Fibroblast of skin of left quadriceps (primary cell): Measurements from ENCODE around the gene C2orf69.

Experiments
- DNase-seq, 2 experiments: peaks; one replicate each; pipeline ENCODE4 v3.0.0-alpha.2; 2013; ENCODE audit warnings: low read depth in 2 of 2

C2orf69 gene

DNA sequence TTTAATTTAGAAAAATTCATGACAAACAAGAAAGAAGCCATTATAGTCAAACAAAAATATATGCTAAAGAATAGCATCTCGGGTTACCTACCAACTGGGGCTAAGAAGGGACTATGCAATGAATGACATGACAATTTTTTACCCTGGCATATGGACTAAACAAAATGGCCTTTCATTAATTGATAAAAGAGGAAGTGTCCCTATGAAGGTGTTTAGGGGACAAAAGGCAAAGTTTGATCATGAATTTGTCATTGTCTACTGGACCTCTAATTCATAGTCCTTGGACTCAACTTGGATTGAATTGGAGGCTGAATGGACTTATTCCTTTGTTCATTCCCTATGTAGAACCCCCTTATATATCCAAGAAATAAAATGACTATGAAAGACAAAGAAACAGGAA is 57.0 kb downstream of the C2orf69 start:
- no peak for DNase-seq

DNA sequence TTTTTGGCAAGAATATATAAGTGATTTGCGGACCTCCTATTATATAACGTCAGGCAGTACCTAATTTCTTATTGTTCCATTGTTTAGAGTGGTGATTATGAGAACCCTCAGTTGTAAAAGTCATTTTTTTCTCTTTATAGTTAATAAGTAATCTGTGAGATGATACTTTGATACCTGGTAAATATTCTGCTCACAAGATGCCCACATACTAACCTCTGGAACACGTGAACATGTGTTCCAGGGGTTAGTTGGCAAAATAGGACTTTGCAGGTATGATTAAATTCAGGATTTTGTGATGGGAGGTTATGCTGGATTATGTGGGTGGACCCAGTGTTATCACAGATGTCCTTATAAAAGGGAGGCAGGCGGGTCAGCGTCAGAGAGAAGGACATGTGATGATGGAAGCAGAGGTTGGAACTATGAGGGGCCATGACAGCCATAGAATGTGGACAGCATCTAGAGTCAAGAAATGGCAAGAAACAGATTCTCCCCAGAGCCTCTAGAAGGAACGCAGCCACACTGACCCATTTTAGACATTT is 61.1 kb downstream of the C2orf69 start:
- DNase-seq, result no peak

DNA sequence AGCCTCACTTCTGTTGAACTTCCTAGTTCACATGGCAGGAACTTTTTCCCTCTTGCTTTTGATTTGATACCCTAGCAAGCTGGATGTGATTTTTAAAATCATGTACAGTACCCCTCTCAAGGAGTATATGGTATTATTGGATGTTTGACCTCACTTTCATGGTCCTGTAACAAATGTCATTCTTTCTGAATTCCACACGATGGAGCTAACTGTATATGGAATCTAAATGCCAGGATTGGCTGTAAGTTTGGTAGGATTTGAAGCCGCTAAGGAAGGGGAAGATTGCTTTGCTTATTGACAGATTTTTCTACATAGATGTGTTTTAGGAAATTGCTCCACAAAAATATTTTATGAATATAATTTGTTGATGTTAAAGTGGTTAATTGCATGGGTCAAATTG is 62.6 kb downstream of the C2orf69 start:
- no peak for DNase-seq

DNA sequence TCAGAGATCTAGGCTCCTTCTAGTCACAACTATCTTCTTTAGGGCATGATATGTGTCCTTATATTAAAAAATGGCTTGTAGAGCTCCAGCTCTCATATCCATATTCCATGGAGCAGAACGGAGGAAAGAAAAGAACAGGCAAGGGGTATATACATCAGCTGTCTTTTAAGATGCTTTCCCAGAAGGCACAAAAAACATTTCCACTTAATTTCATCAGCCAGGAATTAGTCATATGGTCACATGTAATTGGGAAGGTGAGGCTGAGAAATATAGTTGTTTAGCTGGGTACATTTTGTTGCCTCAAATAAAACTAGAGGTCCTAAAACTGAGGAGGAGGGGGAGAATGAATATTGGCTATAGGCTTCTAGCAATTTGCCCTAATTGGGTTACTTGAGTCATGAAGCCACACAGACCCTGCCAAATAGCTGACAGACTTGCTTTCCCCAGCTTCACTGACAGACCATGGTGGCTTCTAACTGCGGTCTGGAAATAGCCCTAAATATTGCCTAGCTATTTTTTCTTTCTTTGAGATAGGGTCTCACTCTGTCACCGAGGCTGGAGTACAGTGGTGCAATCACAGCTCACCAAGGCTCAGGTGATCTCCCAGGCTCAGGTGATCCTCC is 64.3 kb downstream of the C2orf69 start:
- DNase-seq, result peak; percentile 40 to 49
